K562 (cell line): Measurements from ENCODE around the gene SERTAD1. TPM values are rescaled to one million over a fixed set of nuclear protein-coding genes. Genes with fewer than 3 reads are reported as not detected.
A peak's percentile ranks its signal among the peaks of the same experiment; 100 is the strongest.

Source experiments
- ATF2 ChIP-seq: sonication (generic); formaldehyde crosslinking; IDR thresholded peaks from 2 replicates; pipeline ENCODE4 v1.8.1; 2022; ENCODE audit warnings: missing genetic modification reagents
- BHLHE40 ChIP-seq: IDR thresholded peaks from 2 replicates; pipeline ENCODE4 v1.6.1; 2011; ENCODE audit warnings: low read length, improper control_type of control experiment
- CBX5 ChIP-seq: IDR thresholded peaks from 2 replicates; pipeline ENCODE4 v1.6.1; 2014; ENCODE audit warnings: low read depth, borderline replicate concordance
- L3MBTL2 ChIP-seq: fragments of 450-650 bp; IDR thresholded peaks from 2 replicates; pipeline ENCODE4 v1.6.1; 2016; ENCODE audit warnings: mild to moderate bottlenecking, moderate library complexity
- LCOR ChIP-seq: sonication (generic); formaldehyde crosslinking; IDR thresholded peaks from 2 replicates; pipeline ENCODE4 v1.8.0; 2022; ENCODE audit warnings: mild to moderate bottlenecking, missing genetic modification reagents
- PTRF ChIP-seq: fragments of 450-650 bp; IDR thresholded peaks from 2 replicates; pipeline ENCODE4 v1.6.1; 2016; ENCODE audit warnings: mild to moderate bottlenecking, missing genetic modification characterization, missing compliant biosample characterization
- RBFOX2 ChIP-seq: fragments of 200-400 bp; formaldehyde crosslinking; IDR thresholded peaks from 2 replicates; pipeline ENCODE4 v1.6.1; 2017; ENCODE audit warnings: low read depth, mild to moderate bottlenecking, low read length, moderate library complexity
- RBM14 ChIP-seq: fragments of 200-400 bp; formaldehyde crosslinking; IDR thresholded peaks from 2 replicates; pipeline ENCODE4 v1.6.1; 2018; ENCODE audit warnings: low read depth, mild to moderate bottlenecking, low read length, moderate library complexity, borderline replicate concordance; ENCODE audit not compliant: insufficient read depth
- SP1 ChIP-seq: sonication (generic); formaldehyde crosslinking; IDR thresholded peaks from 2 replicates; pipeline ENCODE4 v1.8.1; 2022; ENCODE audit warnings: mild to moderate bottlenecking, missing genetic modification reagents
- VEZF1 ChIP-seq: fragments of 200-800 bp; sonication (Bioruptor generic); IDR thresholded peaks from 2 replicates; pipeline ENCODE4 v1.6.1; 2017; ENCODE audit warnings: missing genetic modification characterization, missing compliant biosample characterization
- polyA plus RNA-seq, 8 experiments: library from polyadenylated mRNA; depleted of rRNA in 4 of 8; stranded (reverse) in 5 of 8; unstranded in 3 of 8; fragments of >200 nt; fragmentation: Nextera tagmentation in 2 of 8; fragmentation: Illumina TruSeq in 1 of 8; extraction: Ambion mirVana in 2 of 8; extraction: Trizol in 1 of 8; gene quantifications; 2 replicates each; pipeline versions ENCODE4 v1.2.1 to v1.2.3, GENCODE V29; 2011 to 2014; ENCODE audit warnings: inconsistent platforms in 1 of 8, missing spikeins in 1 of 8
- total RNA-seq, 7 experiments: library from RNA; depleted of rRNA in 6 of 7; stranded (reverse); fragments of >200 nt in 6 of 7; fragmentation: Illumina TruSeq in 2 of 7; extraction: Trizol in 2 of 7; gene quantifications; 2 replicates each; pipeline versions ENCODE4 v1.2.1 to v1.2.3, GENCODE V29; 2011 to 2021; ENCODE audit warnings: low replicate concordance in 1 of 7
- TF ChIP-seq, protein P1 (sequence below): fragments of 450-650 bp; IDR thresholded peaks from 2 replicates; pipeline ENCODE4 v1.6.1; 2018; ENCODE audit not compliant: partially characterized antibody
- TF ChIP-seq, protein P2 (sequence below): sonication (generic); formaldehyde crosslinking; IDR thresholded peaks from 2 replicates; pipeline ENCODE4 v1.8.0; 2022; ENCODE audit warnings: mild to moderate bottlenecking, missing genetic modification reagents

Gene SERTAD1
- total and polyA plus RNA-seq, 9 of the 15 experiments (the other 6 are each of a cell fraction or from before 2014, with no cell fraction given) = 0.15 to 8.7 (median 4.9) TPM

DNA sequence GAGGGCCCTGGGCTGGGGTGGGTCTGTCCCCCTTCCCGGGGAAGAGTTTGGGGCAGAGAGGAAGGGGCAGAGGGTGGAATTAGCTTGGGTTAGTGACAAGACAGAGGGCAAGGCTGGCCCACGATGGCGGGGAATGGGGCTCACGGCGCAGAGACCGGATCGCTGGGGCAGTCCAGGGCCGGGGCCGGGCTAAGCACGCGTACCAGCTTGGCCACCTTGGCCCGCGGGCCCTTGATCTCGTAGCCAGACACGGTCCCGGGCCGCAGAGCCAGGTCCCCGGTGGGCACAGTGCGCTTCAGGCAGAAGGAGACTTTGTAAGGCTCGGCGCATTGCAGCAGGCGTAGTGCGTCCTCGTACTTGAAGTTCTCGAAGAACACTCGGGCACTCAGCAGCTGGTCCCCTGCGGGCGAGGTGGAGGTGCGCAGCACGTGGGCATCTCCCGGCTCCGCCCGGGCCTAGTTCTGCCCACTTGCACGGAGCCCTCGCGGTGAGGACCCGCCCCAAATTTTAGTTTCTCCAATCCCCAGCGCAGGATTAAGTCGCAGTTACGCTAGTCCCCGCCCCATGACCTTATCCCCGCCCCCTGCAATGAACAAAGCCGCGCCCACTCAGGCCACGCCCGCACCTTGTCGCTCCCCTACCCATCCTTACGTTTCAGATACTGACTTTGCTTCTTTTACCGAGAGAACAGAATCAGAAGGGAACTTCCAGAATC is 27.2 kb downstream of the SERTAD1 start (continued):
- TF ChIP-seq CBX5 (no peak), RBFOX2 (0 out of 2 replicates have a peak, but pooled peaks have one; percentile 18), RBM14 (0 out of 2 replicates have a peak, but pooled peaks have one; percentile 42), LCOR (CRISPR knock-in tag) (0 out of 2 replicates have a peak, but pooled peaks have one; percentile 33), ATF2 (CRISPR knock-in tag) (0 out of 2 replicates have a peak, but pooled peaks have one; percentile 23), VEZF1 (CRISPR knock-in tag) (no peak), PTRF (tag) (no peak), L3MBTL2 (peak; percentile 83), BHLHE40 (0 out of 2 replicates have a peak, but pooled peaks have one; percentile 23), SP1 (CRISPR knock-in tag) (peak; percentile 4; the same call in 1 of the 2 replicates)
- TF ChIP-seq, protein P1, sequence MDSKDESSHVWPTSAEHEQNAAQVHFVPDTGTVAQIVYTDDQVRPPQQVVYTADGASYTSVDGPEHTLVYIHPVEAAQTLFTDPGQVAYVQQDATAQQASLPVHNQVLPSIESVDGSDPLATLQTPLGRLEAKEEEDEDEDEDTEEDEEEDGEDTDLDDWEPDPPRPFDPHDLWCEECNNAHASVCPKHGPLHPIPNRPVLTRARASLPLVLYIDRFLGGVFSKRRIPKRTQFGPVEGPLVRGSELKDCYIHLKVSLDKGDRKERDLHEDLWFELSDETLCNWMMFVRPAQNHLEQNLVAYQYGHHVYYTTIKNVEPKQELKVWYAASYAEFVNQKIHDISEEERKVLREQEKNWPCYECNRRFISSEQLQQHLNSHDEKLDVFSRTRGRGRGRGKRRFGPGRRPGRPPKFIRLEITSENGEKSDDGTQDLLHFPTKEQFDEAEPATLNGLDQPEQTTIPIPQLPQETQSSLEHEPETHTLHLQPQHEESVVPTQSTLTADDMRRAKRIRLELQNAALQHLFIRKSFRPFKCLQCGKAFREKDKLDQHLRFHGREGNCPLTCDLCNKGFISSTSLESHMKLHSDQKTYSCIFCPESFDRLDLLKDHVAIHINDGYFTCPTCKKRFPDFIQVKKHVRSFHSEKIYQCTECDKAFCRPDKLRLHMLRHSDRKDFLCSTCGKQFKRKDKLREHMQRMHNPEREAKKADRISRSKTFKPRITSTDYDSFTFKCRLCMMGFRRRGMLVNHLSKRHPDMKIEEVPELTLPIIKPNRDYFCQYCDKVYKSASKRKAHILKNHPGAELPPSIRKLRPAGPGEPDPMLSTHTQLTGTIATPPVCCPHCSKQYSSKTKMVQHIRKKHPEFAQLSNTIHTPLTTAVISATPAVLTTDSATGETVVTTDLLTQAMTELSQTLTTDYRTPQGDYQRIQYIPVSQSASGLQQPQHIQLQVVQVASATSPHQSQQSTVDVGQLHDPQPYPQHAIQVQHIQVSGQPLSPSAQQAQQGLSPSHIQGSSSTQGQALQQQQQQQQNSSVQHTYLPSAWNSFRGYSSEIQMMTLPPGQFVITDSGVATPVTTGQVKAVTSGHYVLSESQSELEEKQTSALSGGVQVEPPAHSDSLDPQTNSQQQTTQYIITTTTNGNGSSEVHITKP = no peak
- TF ChIP-seq, protein P2, sequence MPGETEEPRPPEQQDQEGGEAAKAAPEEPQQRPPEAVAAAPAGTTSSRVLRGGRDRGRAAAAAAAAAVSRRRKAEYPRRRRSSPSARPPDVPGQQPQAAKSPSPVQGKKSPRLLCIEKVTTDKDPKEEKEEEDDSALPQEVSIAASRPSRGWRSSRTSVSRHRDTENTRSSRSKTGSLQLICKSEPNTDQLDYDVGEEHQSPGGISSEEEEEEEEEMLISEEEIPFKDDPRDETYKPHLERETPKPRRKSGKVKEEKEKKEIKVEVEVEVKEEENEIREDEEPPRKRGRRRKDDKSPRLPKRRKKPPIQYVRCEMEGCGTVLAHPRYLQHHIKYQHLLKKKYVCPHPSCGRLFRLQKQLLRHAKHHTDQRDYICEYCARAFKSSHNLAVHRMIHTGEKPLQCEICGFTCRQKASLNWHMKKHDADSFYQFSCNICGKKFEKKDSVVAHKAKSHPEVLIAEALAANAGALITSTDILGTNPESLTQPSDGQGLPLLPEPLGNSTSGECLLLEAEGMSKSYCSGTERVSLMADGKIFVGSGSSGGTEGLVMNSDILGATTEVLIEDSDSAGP (CRISPR knock-in tag) = no peak
